ENCODE data around the gene HAT1. TPM values are rescaled to one million over a fixed set of nuclear protein-coding genes. Genes with fewer than 3 reads are reported as not detected.
A peak's percentile ranks its signal among the peaks of the same experiment; 100 is the strongest.

HAT1 gene
- total RNA-seq, 1 experiment from 2014 or later, result 58.9 TPM

DNA sequence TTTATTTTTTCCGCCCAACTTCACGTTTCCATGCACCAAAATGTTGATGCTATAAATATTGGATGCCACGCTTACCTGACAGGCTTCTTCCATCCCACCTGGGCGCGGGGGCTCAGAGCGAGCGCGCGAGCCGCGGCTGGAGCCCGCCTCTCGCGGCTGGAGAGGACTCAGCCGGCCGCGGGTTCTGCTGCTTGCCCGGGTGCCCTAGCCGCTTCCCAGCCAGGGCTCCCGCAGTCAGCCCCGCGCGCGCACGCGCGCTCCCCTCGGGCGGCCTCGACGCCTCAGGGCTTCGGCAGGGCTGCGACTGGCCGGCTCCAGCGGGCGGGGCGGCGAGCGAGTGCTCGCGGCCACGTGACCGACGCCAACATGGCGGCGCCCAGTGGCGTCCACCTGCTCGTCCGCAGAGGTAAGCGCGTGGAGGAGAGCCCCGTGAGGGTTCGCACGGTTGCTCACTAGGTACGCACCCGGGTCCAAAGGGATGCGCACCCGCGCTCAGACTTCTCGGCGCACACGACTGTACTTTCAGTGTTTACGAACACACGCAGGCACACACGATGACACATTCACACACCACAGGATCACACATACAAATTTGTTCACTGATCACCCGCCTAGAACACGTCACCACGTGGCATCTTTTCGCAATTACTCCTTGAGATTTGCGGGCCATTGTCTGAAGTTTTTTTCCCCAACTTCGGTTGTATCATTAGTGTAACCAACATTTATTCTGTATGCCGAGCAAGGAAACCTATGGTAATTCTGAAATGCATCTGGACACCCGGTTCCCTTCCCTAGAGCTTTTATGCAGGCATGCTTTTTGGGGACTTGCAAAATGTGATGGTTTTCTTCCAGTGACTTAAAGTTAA is 77.6 kb downstream of the HAT1 start, which contains the start of gene METAP1D (continued):
- TF ChIP-seq ZNF416 (CRISPR knock-in tag; IDR thresholded peaks at IDR 0.05), result 0 out of 2 replicates have a peak, but pooled peaks have one; percentile 31
- TF ChIP-seq HMGA2 (CRISPR knock-in tag; IDR thresholded peaks at IDR 0.05), result no peak
- TF ChIP-seq, protein P1, sequence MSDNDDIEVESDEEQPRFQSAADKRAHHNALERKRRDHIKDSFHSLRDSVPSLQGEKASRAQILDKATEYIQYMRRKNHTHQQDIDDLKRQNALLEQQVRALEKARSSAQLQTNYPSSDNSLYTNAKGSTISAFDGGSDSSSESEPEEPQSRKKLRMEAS (CRISPR knock-in tag; IDR thresholded peaks at IDR 0.05), result peak; percentile 99
- TF ChIP-seq SOX15 (CRISPR knock-in tag; IDR thresholded peaks at IDR 0.05), result no peak
- TF ChIP-seq ZNF232 (CRISPR knock-in tag; IDR thresholded peaks at IDR 0.05), result peak; percentile 92

DNA sequence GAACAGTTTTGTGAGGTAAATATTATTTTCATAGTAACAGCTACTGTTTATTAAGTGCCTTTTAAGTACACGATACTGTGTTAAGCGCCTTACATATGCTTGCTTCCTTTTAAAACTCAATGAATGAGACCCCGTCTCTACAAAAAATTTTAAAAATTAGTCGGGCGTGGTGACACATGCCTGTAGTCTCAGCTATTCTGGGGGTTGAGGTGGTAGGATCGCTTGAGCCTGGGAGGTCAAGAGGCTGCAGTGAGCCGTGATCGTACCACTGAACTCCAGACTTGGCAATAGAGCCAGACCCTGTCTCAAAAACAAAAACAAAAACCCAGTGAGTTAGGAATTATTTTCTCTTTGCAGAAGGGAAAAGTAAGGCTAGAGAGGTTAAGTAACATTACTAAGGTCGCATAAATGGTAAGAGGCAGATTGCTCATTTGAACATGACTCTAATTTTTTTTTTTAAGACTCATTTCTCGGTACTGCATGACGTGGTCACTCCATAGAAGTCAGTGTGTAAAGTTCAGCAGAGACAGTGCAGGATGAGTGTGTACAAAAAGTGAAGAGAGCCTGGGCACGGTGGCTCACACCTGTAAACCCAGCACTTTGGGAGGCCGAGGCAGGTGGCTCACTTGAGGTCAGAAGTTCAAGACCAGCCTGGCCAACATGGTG is 78.6 kb downstream of the HAT1 start:
- CTCF ChIA-PET, result interaction anchor here (1.3 kb wide), 1 partner anchor 126 kb away, joined by 3 read pairs; no protein-coding TSS in a partner anchor
- POLR2A ChIA-PET, result no interaction called here
- Mint-ChIP-seq H3K27me3 (ENCODE audit: low read depth) (peaks cover 17% of the 10 kb centered on the region), H3K27ac (peak overlapping the region; percentile 99; the same call in 1 of the 2 replicates), H3K9me3 (no peaks in the 10 kb centered on the region), H3K4me3 (peak overlapping the region; percentile 96), H3K36me3 (no peaks in the 10 kb centered on the region), H3K4me1 (peaks cover 15% of the 10 kb centered on the region)
- ATAC-seq (no peak), DNase-seq (ENCODE audit: low spot score) (no peak)
- TF ChIP-seq GRHL2 (CRISPR knock-in tag; IDR thresholded peaks at IDR 0.05; ENCODE audit: insufficient replicate concordance, severe bottlenecking) (no peak), ZNF416 (CRISPR knock-in tag; IDR thresholded peaks at IDR 0.05) (no peak), FOXK1 (CRISPR knock-in tag; IDR thresholded peaks at IDR 0.05) (no peak), PRRX2 (CRISPR knock-in tag; IDR thresholded peaks at IDR 0.05) (no peak), ZNF263 (CRISPR knock-in tag; IDR thresholded peaks at IDR 0.05; ENCODE audit: low read depth) (no peak), SOX15 (CRISPR knock-in tag; IDR thresholded peaks at IDR 0.05) (no peak), OVOL2 (CRISPR knock-in tag; IDR thresholded peaks at IDR 0.05; ENCODE audit: borderline replicate concordance) (no peak), JUN (CRISPR knock-in tag; IDR thresholded peaks at IDR 0.05) (no peak)
- TF ChIP-seq, protein P1 (CRISPR knock-in tag; IDR thresholded peaks at IDR 0.05), result no peak
- TF ChIP-seq, protein P2, sequence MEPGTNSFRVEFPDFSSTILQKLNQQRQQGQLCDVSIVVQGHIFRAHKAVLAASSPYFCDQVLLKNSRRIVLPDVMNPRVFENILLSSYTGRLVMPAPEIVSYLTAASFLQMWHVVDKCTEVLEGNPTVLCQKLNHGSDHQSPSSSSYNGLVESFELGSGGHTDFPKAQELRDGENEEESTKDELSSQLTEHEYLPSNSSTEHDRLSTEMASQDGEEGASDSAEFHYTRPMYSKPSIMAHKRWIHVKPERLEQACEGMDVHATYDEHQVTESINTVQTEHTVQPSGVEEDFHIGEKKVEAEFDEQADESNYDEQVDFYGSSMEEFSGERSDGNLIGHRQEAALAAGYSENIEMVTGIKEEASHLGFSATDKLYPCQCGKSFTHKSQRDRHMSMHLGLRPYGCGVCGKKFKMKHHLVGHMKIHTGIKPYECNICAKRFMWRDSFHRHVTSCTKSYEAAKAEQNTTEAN (CRISPR knock-in tag; IDR thresholded peaks at IDR 0.05), result no peak
- TF ChIP-seq, protein P3, sequence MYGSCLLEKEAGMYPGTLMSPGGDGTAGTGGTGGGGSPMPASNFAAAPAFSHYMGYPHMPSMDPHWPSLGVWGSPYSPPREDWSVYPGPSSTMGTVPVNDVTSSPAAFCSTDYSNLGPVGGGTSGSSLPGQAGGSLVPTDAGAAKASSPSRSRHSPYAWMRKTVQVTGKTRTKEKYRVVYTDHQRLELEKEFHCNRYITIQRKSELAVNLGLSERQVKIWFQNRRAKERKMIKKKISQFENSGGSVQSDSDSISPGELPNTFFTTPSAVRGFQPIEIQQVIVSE (CRISPR knock-in tag; IDR thresholded peaks at IDR 0.05; ENCODE audit: borderline replicate concordance), result no peak
- TF ChIP-seq, protein P4, sequence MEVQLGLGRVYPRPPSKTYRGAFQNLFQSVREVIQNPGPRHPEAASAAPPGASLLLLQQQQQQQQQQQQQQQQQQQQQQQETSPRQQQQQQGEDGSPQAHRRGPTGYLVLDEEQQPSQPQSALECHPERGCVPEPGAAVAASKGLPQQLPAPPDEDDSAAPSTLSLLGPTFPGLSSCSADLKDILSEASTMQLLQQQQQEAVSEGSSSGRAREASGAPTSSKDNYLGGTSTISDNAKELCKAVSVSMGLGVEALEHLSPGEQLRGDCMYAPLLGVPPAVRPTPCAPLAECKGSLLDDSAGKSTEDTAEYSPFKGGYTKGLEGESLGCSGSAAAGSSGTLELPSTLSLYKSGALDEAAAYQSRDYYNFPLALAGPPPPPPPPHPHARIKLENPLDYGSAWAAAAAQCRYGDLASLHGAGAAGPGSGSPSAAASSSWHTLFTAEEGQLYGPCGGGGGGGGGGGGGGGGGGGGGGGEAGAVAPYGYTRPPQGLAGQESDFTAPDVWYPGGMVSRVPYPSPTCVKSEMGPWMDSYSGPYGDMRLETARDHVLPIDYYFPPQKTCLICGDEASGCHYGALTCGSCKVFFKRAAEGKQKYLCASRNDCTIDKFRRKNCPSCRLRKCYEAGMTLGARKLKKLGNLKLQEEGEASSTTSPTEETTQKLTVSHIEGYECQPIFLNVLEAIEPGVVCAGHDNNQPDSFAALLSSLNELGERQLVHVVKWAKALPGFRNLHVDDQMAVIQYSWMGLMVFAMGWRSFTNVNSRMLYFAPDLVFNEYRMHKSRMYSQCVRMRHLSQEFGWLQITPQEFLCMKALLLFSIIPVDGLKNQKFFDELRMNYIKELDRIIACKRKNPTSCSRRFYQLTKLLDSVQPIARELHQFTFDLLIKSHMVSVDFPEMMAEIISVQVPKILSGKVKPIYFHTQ (CRISPR knock-in tag; IDR thresholded peaks at IDR 0.05), result no peak
- TF ChIP-seq, protein P5, sequence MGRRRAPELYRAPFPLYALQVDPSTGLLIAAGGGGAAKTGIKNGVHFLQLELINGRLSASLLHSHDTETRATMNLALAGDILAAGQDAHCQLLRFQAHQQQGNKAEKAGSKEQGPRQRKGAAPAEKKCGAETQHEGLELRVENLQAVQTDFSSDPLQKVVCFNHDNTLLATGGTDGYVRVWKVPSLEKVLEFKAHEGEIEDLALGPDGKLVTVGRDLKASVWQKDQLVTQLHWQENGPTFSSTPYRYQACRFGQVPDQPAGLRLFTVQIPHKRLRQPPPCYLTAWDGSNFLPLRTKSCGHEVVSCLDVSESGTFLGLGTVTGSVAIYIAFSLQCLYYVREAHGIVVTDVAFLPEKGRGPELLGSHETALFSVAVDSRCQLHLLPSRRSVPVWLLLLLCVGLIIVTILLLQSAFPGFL (CRISPR knock-in tag; IDR thresholded peaks at IDR 0.05; ENCODE audit: borderline replicate concordance), result no peak

All from WTC11 (cell line).